Gastrocnemius medialis (tissue), 4 donors: Measurements from ENCODE around the gene OR13F1.

Experiments used
- CTCF ChIP-seq, 5 experiments: fragments of 450-650 bp in 3 of 5; fragments of 200-600 bp in 2 of 5; sonication (generic) in 2 of 5; IDR thresholded peaks in 4 of 5; conservative IDR thresholded peaks in 1 of 5; 1 replicate in 4 of 5; 2 replicates in 1 of 5; pipeline ENCODE4 v1.5.1; 2016 to 2019; ENCODE audit warnings: antibody characterized with exemption in 5 of 5, mild to moderate bottlenecking in 3 of 5, moderate library complexity in 3 of 5
- POLR2A ChIP-seq, 2 donors: fragments of 450-650 bp; IDR thresholded peaks; one replicate each; pipeline ENCODE4 v1.6.1; 2017; ENCODE audit warnings: antibody characterized with exemption in 2 of 2, mild to moderate bottlenecking in 2 of 2, moderate library complexity in 2 of 2

GRCh38 chr9:104536756-104537155 is 32.7 kb downstream of the OR13F1 start, which contains the start of gene OR13C3:
- no peak for TF ChIP-seq CTCF (IDR thresholded peaks at IDR 0.05 in 4 of 5, conservative IDR thresholded peaks at IDR 0.05 in 1 of 5)
- TF ChIP-seq POLR2A (IDR thresholded peaks at IDR 0.05): no peak
